GM20431 (cell line): ENCODE measurements around the gene SIGMAR1.

Experiments used
- in situ Hi-C: fragments of 300-500 bp; cut with MseI, MboI; formaldehyde crosslinking; loops from one replicate; pipeline ENCODE4 v1.15.0; 2020; ENCODE audit warnings: low sequenced_read_pairs; ENCODE audit not compliant: unreplicated experiment

SIGMAR1 gene

DNA sequence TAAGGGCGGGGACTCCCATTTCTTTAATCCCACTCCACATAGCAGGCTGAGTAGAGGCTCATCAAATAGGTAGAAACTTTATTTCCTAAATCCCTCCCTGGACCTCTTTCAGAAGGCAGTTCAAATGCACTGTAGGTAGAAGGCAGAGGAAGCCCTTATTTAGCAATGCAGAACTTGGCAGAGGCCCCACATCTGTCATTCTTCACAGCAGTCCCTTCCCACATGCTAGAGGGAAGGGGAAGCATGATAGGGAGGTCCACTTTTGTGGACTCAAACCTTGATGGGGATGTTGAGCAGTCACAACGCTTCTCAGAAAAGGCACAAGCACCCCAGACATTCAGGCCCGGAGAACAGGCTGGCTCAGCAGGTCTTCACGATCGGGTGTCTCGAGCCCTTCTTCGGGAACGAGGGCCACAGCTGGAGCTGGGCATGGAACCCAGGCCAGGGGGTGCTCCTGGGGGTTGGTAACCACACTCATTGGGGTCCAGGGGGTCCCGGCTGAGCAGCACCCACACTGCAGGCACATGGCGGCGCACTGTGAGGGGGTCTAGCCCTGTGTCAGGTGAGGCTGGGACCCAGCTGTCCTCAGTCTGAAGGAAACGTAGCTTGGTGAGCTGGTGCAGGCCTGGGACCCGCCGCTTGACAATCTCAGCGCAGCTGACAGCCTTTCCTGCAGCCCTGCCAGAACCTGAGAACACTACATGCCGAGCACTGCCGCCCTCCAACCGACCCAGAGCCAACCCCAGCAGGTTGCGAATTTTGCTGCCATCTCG is 27.0 kb downstream of the SIGMAR1 start:
- in situ Hi-C loops, result no loop called here

DNA sequence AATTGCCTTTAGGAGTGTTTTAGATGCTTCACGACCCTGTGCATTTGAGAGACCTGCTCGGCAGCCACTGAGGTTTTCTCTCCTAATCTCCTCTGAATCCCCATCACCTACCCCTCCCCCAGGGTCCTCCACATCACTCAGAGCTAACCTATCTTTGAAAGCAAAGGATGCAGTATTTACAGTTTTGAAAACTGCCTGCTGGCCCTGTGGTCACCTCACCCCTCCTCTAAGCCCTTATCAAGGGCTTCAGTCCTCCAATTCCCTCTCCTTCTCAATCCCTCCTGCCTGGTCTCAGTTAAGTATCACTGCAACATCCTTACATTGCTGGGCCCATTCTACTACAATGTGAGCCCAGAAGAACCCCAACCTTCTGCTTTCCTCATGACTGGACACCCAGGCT is 30.3 kb downstream of the SIGMAR1 start:
- in situ Hi-C loops, result loop anchor here (10.0 kb wide), 1 partner anchor 193 kb away; no protein-coding TSS in a partner anchor

DNA sequence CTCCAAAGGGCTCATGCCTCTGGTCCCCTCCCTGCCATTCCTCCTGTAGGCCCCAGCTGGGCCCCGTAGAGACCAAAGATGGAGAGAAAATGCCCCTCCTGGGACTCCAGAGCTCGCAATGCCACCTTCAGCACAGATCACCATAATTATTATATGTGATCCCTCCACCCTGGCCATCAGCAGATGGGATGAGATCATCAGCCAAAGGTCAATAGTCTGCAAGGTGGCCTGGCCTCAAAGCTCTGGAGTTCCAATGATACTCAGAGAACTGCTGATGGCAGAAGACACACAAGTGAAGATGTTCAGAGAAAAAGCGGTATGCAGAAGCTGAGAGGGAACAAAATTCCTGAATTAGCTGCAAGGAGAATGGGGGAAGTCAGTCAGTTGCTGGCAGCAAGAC is 30.7 kb downstream of the SIGMAR1 start:
- in situ Hi-C loops, result loop anchor here (10.0 kb wide), 1 partner anchor 192 kb away; no protein-coding TSS in a partner anchor

DNA sequence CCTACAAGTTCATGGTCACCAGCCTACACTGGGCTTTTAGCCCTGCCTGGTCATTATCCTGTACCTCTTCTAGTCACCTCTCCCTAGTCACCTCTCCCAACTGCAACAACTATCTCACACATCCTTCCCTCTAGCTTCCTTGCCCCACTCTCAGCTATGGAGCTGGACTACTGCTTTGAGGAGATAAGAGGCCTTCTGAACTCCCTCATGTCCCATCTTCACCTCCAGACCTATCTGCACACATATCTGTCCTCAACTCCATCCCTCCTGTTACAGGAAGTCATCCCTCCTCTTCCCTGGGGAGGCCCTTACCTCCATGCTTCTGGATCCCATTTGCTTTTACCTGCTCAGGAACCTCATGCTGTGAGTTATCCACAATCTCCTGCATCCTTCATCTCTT is 31.4 kb downstream of the SIGMAR1 start:
- in situ Hi-C loops, result loop anchor here (10.0 kb wide), 1 partner anchor 191 kb away; no protein-coding TSS in a partner anchor

DNA sequence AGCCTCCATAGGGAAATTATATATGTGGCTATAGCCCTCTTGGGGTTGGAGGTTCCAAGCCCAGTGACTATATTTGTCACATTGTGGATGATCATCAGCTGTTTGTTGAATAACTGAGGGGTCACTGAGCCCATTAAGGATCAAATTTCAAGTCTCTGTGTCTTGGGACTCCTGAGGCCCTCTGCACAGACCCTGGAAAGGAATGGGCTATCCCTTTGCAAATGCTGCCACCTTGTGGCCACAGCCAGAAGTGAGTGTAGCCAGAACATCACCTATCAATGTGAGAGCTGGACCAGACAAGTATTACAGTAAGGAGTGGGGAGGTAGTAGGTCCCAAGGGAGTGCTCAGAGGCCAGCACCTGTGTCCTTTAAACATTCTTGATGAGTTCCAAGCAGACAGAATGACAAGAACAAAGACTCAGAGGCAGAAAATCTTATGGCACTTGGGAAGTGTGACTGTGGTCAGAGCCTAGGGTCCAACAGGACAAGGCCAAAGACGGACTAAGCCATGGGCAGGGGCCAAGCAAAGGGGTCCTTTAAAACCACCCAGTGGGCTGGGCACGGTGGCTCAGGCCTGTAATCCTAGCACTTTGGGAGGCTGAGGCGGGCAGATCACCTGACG is 33.9 kb downstream of the SIGMAR1 start:
- in situ Hi-C loops, result loop anchor here (10.0 kb wide), 1 partner anchor 189 kb away; no protein-coding TSS in a partner anchor

DNA sequence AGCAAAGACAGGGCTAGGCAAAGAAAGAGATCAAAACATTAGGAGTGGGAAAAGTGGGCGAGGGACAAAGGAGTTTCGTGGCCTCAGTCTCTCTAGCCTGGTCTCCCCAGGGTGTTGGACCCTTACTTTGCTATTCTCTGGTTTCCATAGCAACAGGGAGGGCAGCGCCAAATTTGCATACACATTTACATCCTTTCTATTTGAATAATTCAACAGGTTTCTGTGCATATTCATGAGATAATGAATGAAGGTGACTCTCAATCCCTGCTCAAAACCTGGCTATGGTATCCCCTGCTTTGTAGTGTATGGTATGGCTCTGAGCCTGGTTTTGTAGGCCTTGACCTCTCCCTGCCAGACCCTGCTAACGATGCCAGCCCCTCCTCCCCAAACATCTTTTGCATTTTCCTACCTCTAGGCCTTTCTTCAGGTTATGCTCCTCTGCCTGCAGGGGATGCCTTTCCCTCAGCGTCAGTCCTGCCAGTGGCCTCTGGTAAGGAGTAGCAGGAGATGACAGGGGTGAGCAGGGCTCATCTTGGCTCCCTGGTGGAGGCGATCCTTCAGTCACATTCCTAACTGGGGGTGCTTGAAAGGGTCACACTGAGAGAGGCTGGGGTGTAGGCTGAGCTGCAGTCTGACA is 35.5 kb downstream of the SIGMAR1 start:
- in situ Hi-C loops, result loop anchor here (10.0 kb wide), 1 partner anchor 187 kb away; no protein-coding TSS in a partner anchor

DNA sequence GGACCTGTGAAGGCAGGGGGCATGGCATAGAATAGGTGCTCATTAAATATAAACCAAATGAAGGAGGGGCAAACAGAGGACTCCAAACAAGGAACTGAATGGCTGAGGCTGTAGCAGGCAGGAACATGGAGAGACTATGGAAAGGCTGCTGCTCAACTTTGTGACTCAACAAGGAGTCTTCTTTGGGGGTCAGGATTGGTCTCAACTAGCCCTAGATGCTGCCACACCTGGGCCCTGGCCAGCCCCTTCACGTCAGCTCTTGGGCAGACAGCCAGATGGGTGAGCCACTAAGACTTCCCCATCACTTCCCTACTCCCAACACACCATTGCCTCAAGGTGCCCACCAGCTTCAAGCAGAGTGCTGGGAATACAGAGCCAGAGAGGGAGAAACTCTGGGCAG is 36.7 kb downstream of the SIGMAR1 start:
- in situ Hi-C loops, result loop anchor here (10.0 kb wide), 1 partner anchor 186 kb away; no protein-coding TSS in a partner anchor

DNA sequence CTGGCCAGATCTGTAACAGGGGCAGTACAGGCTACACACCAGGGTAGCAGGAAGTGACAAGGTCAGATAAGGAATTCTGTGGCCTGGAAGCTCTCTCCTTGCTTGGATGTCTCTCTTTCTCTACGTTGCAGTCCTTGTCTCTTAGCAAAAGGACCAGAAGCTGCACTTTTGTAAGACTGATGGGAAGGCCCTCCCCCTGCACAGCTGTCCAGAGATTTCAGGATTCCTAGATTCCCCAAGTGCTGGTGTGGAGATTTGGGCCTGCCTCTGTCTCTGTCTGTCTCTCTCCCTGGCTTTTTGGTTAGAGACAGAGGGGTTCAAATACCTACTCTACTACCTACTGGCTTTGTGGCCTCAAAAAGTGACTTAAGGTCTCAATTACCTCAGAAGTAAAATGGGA is 38.0 kb downstream of the SIGMAR1 start:
- in situ Hi-C loops, result loop anchor here (10.0 kb wide), 1 partner anchor 65 kb away; no protein-coding TSS in a partner anchor

DNA sequence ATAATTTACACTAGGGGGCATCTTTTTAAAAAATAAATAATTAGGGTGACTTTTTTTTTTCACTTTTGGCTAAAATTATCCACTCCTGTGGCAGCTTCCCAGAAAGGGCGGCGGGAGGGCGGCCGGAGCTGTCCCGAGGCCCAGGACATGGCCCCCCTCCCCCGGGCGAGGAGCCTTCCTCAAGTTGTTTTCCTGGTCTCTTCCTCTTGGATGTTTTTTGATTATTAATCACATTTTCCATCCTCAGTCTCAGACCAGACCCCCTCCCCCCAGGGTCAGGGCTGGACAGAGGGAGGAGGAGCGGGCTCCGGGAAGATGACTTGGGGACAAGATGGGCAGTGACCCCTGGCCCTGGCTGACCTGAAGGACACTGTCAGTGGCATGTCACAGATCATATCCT is 43.4 kb downstream of the SIGMAR1 start:
- in situ Hi-C loops, result loop anchor here (10.0 kb wide), 1 partner anchor 59 kb away; no protein-coding TSS in a partner anchor

DNA sequence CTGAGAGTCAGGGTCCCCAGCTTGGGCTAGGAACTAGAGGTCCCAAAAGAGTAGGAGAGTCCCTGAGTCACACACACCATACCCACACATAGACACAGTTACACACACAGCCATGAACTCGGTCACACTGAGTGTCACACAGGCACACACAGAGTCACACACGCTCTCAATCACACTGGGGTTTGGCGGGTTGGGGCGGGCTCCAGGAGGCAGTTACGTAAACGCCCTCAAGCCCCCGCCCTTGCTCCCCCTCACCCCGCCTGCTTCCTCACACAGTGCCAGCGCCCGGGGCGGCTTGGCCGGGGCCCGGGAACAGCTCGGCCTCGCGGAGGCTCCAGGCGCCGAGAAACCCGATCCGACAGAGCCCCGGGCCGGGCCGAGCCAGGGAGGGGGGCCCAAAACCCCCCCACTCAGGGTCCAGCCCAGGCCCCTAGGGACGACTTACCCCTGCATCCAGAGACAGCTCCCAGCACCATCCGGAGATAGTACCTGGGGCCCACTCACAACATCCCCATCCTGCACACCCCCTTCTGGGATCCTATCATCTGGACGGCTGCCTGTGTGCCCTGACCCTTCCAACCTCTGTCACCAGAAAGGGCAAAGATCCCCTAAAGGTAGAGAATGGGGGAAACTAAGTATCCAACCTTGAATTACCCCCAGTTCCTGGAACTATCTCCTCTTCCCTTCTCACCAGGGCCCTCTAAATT is 44.5 kb downstream of the SIGMAR1 start:
- in situ Hi-C loops, result loop anchor here (10.0 kb wide), 1 partner anchor 58 kb away; no protein-coding TSS in a partner anchor

DNA sequence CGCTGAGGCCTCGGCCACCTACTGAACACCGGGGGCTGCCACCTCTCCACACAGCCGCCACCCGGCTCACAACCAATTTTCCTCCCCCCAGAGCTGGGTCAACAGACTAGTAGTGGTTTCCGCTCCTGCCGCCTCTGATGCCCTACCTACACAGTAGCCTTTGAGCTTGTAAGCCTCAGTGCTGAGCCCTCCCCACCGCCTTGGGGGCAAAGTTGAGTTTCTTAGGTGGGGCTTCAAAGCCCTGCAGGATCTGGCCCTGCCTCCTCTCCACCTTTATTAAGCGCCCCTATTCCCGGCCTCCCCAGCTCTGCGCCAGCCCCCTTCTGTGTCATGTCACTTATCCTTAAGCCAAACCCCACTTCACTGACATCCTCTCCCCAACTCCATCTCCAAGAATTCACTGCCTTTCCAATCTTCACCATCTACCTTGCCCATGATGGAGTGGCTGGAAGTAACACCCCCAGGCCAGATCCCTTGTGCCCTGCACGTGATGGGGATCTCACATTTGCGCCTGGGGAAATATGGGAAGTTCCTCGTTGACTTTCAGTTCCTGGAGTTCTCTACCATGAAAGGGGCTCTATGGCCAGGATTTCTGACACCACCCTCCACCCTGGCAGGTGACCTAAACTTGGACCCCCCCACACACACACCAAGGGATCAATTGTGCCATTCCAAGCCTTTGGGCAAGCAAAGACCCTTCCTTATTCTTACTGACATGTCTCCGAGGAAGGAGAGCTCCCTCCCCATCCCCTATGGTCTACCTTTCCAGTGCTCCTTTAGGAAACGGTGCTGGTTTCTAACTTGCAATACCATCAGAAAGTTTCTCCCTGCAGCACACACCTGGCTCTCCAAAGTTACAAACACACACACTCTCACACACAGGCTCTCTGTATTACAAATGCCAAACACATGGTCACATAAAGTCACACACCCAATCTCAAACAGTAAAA is 45.4 kb downstream of the SIGMAR1 start:
- in situ Hi-C loops, result loop anchor here (10.0 kb wide), 1 partner anchor 57 kb away; no protein-coding TSS in a partner anchor

DNA sequence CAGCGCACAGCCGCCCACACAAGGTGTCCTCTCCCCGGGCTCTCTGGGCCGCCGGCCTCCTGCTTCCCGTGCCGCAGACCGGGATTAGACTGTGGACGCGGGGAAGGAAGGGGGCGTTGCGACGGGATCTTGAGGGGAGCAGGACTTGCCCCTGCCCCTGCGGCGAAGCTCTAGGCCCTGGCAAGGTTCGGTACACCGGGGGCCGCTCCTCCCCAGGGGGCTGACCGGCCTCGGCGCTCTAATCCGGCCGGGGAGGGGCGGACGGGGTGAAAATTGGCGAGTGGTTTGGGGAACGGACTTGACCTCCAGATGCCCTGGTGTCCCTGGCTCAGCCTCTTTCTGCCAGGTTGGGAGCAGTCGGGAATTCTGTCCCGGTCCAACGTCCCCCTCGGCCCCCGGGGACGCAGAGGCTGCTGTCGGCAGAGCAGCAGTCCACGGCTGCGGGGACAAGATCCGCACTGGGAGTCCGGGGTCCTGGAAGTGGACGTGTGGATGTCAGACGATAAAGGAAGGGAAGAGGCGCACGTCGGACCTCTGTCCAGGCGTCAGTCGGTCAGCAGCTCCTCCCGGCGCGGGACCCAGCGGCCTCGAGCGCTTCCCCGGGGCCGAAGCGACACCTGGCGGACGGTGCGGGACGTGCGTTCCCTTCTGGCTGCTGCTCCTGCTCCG is 46.2 kb downstream of the SIGMAR1 start:
- in situ Hi-C loops, result loop anchor here (10.0 kb wide), 1 partner anchor 57 kb away; no protein-coding TSS in a partner anchor

DNA sequence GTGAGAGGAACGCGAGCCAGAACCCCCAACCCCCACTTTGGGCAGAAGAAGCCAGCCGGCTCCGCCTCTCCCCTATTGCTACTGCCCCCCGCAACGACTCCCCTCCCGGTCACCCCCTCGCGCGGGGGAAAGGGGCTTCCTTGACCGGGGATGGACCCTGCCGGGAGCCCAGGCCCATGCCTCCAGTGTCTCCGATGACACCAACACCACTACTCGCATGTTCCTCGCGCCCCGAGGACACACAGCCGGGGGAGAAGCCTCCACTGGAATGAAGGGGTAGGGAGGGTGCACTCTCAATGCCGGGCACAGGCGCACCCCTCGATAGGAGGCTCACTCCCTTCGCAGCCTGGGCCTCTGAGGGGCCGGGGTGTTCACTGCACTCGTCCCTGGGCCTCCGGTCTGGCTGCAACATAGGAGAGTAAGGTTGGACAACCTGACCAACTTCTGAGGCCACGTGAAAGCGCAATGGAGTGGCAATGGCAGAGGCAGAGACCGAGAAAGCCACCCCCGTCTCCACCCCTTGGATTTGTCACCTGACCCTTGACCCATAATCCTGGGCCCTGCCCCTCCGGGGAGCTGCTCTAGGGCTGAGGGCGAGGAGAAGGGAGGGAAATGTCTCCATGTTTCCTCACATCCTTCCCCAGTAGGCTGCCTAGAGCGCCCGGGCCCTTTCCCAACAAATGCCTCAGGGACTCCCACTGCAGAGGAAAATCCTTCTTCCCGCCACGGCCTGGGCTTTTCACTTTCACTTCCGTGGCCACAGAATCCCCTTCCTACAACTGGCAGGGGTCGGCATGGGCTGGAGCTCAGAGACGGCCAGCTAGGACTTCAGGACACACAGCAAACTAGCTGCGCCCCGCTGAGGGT is 47.0 kb downstream of the SIGMAR1 start:
- in situ Hi-C loops, result loop anchor here (10.0 kb wide), 1 partner anchor 56 kb away; no protein-coding TSS in a partner anchor

DNA sequence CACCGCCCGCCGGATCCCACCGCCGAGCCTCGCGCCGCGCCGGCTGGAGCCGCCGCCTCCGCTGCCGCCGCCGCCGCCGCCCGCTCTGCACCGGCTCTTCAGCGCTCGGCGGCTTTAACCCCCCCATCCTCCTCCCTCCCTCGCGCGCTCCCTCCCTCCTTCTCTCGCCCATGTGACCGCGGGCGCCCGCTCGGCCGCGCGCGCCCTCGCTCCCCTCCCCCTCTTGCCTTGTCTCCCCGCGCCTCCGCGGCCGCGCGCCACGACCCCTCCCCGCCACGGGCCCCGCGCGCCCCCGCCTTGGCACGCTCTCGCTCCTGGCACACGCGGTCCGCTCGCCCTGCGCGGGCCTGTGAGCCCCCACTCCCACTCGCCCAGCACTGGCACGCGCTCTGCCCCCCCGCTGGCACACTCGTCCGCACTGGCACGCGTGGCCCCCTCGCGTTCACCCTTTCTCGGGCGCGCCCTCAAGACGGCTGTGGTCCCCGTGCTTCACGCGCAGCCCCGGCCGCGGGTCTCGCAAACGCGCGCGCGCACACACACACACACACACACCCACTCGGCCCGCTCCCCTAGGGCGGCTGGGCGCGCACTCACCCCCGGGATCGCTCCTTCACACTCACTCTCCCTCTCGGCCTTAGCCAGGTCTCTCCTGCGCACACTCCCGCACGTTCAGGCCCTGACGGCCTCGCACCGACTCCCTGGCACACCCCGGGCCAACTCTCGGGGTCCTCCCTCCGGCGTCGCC is 47.8 kb downstream of the SIGMAR1 start, which contains the start of gene CNTFR:
Gene CNTFR, minus strand, starts transcription at position 89 of the 745 bp plus-strand sequence. CDS start 20,743 bp downstream, outside the sequence.
- in situ Hi-C loops, result loop anchor here (10.0 kb wide), 1 partner anchor 55 kb away; no protein-coding TSS in a partner anchor

DNA sequence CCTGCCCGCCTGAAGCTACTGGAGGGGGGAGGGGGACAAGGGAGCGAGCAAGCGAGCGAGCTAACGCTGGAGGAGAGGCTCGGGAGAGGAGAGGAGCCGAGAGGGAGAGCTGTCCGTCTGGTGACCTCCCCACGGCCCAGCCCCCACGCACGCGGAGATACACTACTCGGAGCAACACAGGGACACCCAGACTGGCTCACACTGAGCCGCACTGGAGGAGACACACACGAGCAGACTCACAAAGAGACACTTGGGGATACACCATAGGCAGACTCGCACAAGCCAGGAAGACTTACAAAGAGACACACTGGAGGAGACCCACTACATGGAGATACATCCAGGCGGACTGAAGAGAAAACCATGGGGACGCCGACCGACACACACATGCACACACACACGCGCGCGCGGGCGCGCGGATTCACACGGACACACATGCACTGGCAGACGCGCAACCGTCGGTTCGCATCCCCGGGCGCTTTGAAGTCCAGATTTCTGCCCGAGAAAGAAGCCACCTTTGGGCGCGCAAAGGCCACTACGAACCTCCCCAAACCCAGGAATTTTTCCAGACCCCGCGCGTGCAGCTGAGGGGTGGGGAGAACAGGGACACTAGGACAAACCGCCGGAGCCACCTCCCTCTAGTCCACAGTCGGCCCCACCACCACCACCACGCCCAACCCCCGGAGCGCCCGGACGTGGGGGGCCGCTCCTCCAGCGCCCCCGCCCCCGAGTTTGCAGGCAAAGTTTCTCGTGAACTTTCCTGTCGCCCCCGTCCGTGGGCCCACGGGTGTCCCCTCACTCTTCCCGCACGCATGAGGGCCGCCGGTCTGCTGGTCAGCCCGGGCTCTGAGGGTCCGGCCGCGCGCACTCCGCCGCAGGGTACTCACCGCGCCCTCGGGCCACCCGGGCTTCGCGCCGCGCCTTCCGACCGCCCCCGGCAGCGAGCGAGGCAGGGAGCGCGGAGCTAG is 48.6 kb downstream of the SIGMAR1 start:
- in situ Hi-C loops, result no loop called here
